WTC11 (cell line): ENCODE measurements around the gene C17orf50. TPM values are rescaled to one million over a fixed set of nuclear protein-coding genes. Genes with fewer than 3 reads are reported as not detected.

Experiments used
- ATAC-seq: fragments of 200-7000 bp; cut with Tn5 transposase; 2 replicates; pipeline ENCODE4 v1.10.0; 2021; ENCODE audit warnings: mild to moderate bottlenecking, moderate library complexity
- CTCF ChIA-PET: fragments of 300-600 bp; sonication (Branson Sonifier 250); formaldehyde crosslinking; loops from one replicate; lab custom pipeline; 2021; ENCODE audit warnings: antibody characterized with exemption; lab: Charles Lee
- POLR2A ChIA-PET: fragments of 350-600 bp; sonication (Branson Sonifier 250); formaldehyde crosslinking; loops from one replicate; lab custom pipeline; 2021; ENCODE audit warnings: antibody characterized with exemption; lab: Charles Lee
- DNase-seq: peaks from one replicate; pipeline ENCODE4 v3.0.0; 2021; ENCODE audit warnings: low spot score
- H3K27ac Mint-ChIP-seq: 2 replicates; pipeline ENCODE4 v1.8.0; 2021; ENCODE audit warnings: mixed read lengths
- H3K27me3 Mint-ChIP-seq: 2 replicates; pipeline ENCODE4 v1.8.0; 2021; ENCODE audit warnings: low read depth, mild to moderate bottlenecking, moderate library complexity, mixed read lengths
- H3K36me3 Mint-ChIP-seq: 2 replicates; pipeline ENCODE4 v1.8.0; 2021; ENCODE audit warnings: mixed read lengths
- H3K4me1 Mint-ChIP-seq: 2 replicates; pipeline ENCODE4 v1.8.0; 2022; ENCODE audit warnings: mixed read lengths
- H3K4me3 Mint-ChIP-seq: 2 replicates; pipeline ENCODE4 v1.8.0; 2021; ENCODE audit warnings: mild to moderate bottlenecking, moderate library complexity, mixed read lengths
- H3K9me3 Mint-ChIP-seq: 2 replicates; pipeline ENCODE4 v1.8.0; 2021; ENCODE audit warnings: mixed read lengths
- CTCF ChIP-seq: fragments of 200-600 bp; IDR thresholded peaks from 2 replicates; pipeline ENCODE4 v1.8.0; 2022; ENCODE audit warnings: antibody characterized with exemption
- ELF4 ChIP-seq: sonication (generic); formaldehyde crosslinking; IDR thresholded peaks from 2 replicates; pipeline ENCODE4 v1.8.1; 2022; ENCODE audit warnings: low read depth, mild to moderate bottlenecking, moderate library complexity, missing genetic modification reagents
- EMX1 ChIP-seq: fragments of 250-450 bp; sonication (Bioruptor Pico); IDR thresholded peaks from 2 replicates; pipeline ENCODE4 v1.8.0; 2021; ENCODE audit warnings: mild to moderate bottlenecking
- ETV6 ChIP-seq: sonication (generic); formaldehyde crosslinking; IDR thresholded peaks from 2 replicates; pipeline ENCODE4 v1.8.1; 2022; ENCODE audit warnings: mild to moderate bottlenecking, missing genetic modification reagents
- FOXK1 ChIP-seq: sonication (generic); formaldehyde crosslinking; IDR thresholded peaks from 2 replicates; pipeline ENCODE4 v1.8.0; 2022; ENCODE audit warnings: mild to moderate bottlenecking, moderate library complexity, missing genetic modification reagents
- FOXP1 ChIP-seq: sonication (generic); formaldehyde crosslinking; IDR thresholded peaks from 2 replicates; pipeline ENCODE4 v1.8.0; 2022; ENCODE audit warnings: missing genetic modification reagents, mild to moderate bottlenecking, moderate library complexity, borderline replicate concordance
- GABPB1 ChIP-seq: sonication (generic); formaldehyde crosslinking; IDR thresholded peaks from 2 replicates; pipeline ENCODE4 v1.8.1; 2023; ENCODE audit warnings: mild to moderate bottlenecking, missing genetic modification reagents
- HMGA2 ChIP-seq: fragments of 250-450 bp; sonication (Bioruptor Pico); IDR thresholded peaks from 2 replicates; pipeline ENCODE4 v1.4.0; 2021; ENCODE audit warnings: mild to moderate bottlenecking, moderate library complexity
- KAT7 ChIP-seq: sonication (generic); formaldehyde crosslinking; IDR thresholded peaks from 2 replicates; pipeline ENCODE4 v1.8.1; 2023; ENCODE audit warnings: missing genetic modification reagents, mild to moderate bottlenecking, borderline replicate concordance
- NR1H2 ChIP-seq: sonication (generic); formaldehyde crosslinking; IDR thresholded peaks from 2 replicates; pipeline ENCODE4 v1.9.0; 2021; ENCODE audit warnings: mild to moderate bottlenecking, moderate library complexity, missing genetic modification reagents
- PRRX2 ChIP-seq: fragments of 250-450 bp; sonication (Bioruptor Pico); IDR thresholded peaks from 2 replicates; pipeline ENCODE4 v1.8.0; 2021; ENCODE audit warnings: mild to moderate bottlenecking
- RELA ChIP-seq: sonication (generic); formaldehyde crosslinking; IDR thresholded peaks from 2 replicates; pipeline ENCODE4 v1.8.1; 2022; ENCODE audit warnings: missing genetic modification reagents, mild to moderate bottlenecking, borderline replicate concordance
- RORB ChIP-seq: fragments of 250-450 bp; sonication (Bioruptor Pico); IDR thresholded peaks from 2 replicates; pipeline ENCODE4 v1.9.0; 2021; ENCODE audit warnings: mild to moderate bottlenecking
- SMAD3 ChIP-seq: sonication (generic); formaldehyde crosslinking; IDR thresholded peaks from 2 replicates; pipeline ENCODE4 v1.8.0; 2022; ENCODE audit warnings: missing genetic modification reagents, mild to moderate bottlenecking, borderline replicate concordance
- TCF7 ChIP-seq: sonication (generic); formaldehyde crosslinking; IDR thresholded peaks from 2 replicates; pipeline ENCODE4 v1.8.0; 2022; ENCODE audit warnings: mild to moderate bottlenecking, low read depth, missing genetic modification reagents, moderate library complexity
- TP53 ChIP-seq: sonication (generic); formaldehyde crosslinking; IDR thresholded peaks from 2 replicates; pipeline ENCODE4 v1.8.1; 2023; ENCODE audit warnings: mild to moderate bottlenecking, missing genetic modification reagents
- ZNF219 ChIP-seq: sonication (generic); formaldehyde crosslinking; IDR thresholded peaks from 2 replicates; pipeline ENCODE4 v1.8.0; 2023; ENCODE audit warnings: missing genetic modification reagents, mild to moderate bottlenecking, borderline replicate concordance
- ZNF281 ChIP-seq: sonication (generic); formaldehyde crosslinking; IDR thresholded peaks from 2 replicates; pipeline ENCODE4 v1.8.0; 2023; ENCODE audit warnings: mild to moderate bottlenecking, missing genetic modification reagents
- ZNF512 ChIP-seq: sonication (generic); formaldehyde crosslinking; IDR thresholded peaks from 2 replicates; pipeline ENCODE4 v1.8.1; 2022; ENCODE audit warnings: missing genetic modification reagents, borderline replicate concordance
- total RNA-seq: library from RNA; stranded (reverse); gene quantifications from 3 replicates; pipeline ENCODE4 v1.2.3, GENCODE V29; 2021
- TF ChIP-seq, protein P1 (sequence below): sonication (generic); formaldehyde crosslinking; IDR thresholded peaks from 2 replicates; pipeline ENCODE4 v1.8.0; 2022; ENCODE audit warnings: mild to moderate bottlenecking, missing genetic modification reagents
- TF ChIP-seq, protein P2 (sequence below): sonication (generic); formaldehyde crosslinking; IDR thresholded peaks from 2 replicates; pipeline ENCODE4 v1.8.0; 2022; ENCODE audit warnings: mild to moderate bottlenecking, missing genetic modification reagents

Gene C17orf50
- total RNA-seq, 1 experiment from 2014 or later: 0.35 TPM

- CTCF ChIA-PET: interaction anchor here (1.9 to 3.9 kb wide), 3 partner anchors 11 to 129 kb away, joined by 16 to 17 read pairs (median 16); partner anchors contain the start of gene RASL10B
- Mint-ChIP-seq H3K9me3 (no peaks in the 10 kb centered on the region), H3K27ac (no peak overlapping the region), H3K4me3 (peak overlapping the region; percentile 70; the same call in 1 of the 2 replicates), H3K36me3 (peaks cover 8% of the 10 kb centered on the region; the same call in 1 of the 2 replicates), H3K4me1 (peaks cover 6% of the 10 kb centered on the region), H3K27me3 (peaks cover 51% of the 10 kb centered on the region)
- POLR2A ChIA-PET: no interaction called here
- no peak for DNase-seq
- no peak for TF ChIP-seq ZNF219 (CRISPR knock-in tag)
- no peak for TF ChIP-seq FOXK1 (CRISPR knock-in tag)
- no peak for TF ChIP-seq PRRX2 (CRISPR knock-in tag)
- no peak for TF ChIP-seq TCF7
- no peak for ATAC-seq
These were observed 18.2 kb upstream of the C17orf50 start for GRCh38 chr17:35742496-35742895.

- Mint-ChIP-seq H3K4me1 (peaks cover 6% of the 10 kb centered on the region), H3K27ac (no peak overlapping the region), H3K9me3 (no peaks in the 10 kb centered on the region)
- POLR2A ChIA-PET: no interaction called here
- CTCF ChIA-PET: interaction anchor here (0.7 to 3.9 kb wide), 5 partner anchors 11 to 147 kb away, joined by 3 to 22 read pairs (median 5); partner anchors contain the start of gene RASL10B
- no peak for DNase-seq
- no peak for ATAC-seq
- no peak for TF ChIP-seq GABPB1 (CRISPR knock-in tag)
- TF ChIP-seq CTCF: no peak
- no peak for TF ChIP-seq ELF4 (CRISPR knock-in tag)
- no peak for TF ChIP-seq ZNF219 (CRISPR knock-in tag)
- no peak for TF ChIP-seq ETV6 (CRISPR knock-in tag)
- TF ChIP-seq, protein P1, sequence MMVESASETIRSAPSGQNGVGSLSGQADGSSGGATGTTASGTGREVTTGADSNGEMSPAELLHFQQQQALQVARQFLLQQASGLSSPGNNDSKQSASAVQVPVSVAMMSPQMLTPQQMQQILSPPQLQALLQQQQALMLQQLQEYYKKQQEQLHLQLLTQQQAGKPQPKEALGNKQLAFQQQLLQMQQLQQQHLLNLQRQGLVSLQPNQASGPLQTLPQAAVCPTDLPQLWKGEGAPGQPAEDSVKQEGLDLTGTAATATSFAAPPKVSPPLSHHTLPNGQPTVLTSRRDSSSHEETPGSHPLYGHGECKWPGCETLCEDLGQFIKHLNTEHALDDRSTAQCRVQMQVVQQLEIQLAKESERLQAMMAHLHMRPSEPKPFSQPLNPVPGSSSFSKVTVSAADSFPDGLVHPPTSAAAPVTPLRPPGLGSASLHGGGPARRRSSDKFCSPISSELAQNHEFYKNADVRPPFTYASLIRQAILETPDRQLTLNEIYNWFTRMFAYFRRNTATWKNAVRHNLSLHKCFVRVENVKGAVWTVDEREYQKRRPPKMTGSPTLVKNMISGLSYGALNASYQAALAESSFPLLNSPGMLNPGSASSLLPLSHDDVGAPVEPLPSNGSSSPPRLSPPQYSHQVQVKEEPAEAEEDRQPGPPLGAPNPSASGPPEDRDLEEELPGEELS: no peak
- TF ChIP-seq ZNF281 (CRISPR knock-in tag): no peak
- TF ChIP-seq SMAD3 (CRISPR knock-in tag): no peak
- TF ChIP-seq, all 79 proteins: peak for 0
- Mint-ChIP-seq H3K4me3 (no peak overlapping the region), H3K27me3 (peaks cover 51% of the 10 kb centered on the region), H3K36me3 (peaks cover 8% of the 10 kb centered on the region; the same call in 1 of the 2 replicates)
These were observed 17.7 kb upstream of the C17orf50 start for GRCh38 chr17:35742896-35743477.

GRCh38 chr17:35743626-35744328 is 16.9 kb upstream of the C17orf50 start:
- ATAC-seq (peak; percentile 17), DNase-seq (peak; percentile 68)
- Mint-ChIP-seq H3K27ac (no peak overlapping the region), H3K4me1 (peaks cover 6% of the 10 kb centered on the region), H3K27me3 (peaks cover 56% of the 10 kb centered on the region), H3K36me3 (peaks cover 8% of the 10 kb centered on the region; the same call in 1 of the 2 replicates), H3K9me3 (no peaks in the 10 kb centered on the region), H3K4me3 (no peak overlapping the region)
- ChIA-PET POLR2A (interaction anchor here (0.6 to 1.2 kb wide), 2 partner anchors 11 to 79 kb away, joined by 3 read pairs; no protein-coding TSS in a partner anchor), CTCF (interaction anchor here (0.5 to 6.9 kb wide), 9 partner anchors 12 to 190 kb away, joined by 3 to 85 read pairs (median 3); partner anchors contain the start of gene RASL10B)
- TF ChIP-seq FOXK1 (CRISPR knock-in tag) (no peak), RELA (CRISPR knock-in tag) (no peak), KAT7 (CRISPR knock-in tag) (no peak), FOXP1 (CRISPR knock-in tag) (0 out of 2 replicates have a peak, but pooled peaks have one; percentile 28), EMX1 (CRISPR knock-in tag) (0 out of 2 replicates have a peak, but pooled peaks have one; percentile 43), GABPB1 (CRISPR knock-in tag) (no peak), PRRX2 (CRISPR knock-in tag) (peak; percentile 44; the same call in 1 of the 2 replicates), SMAD3 (CRISPR knock-in tag) (no peak), TP53 (CRISPR knock-in tag) (no peak), ZNF512 (no peak), RORB (CRISPR knock-in tag) (no peak), NR1H2 (CRISPR knock-in tag) (no peak), HMGA2 (CRISPR knock-in tag) (no peak)
- TF ChIP-seq, protein P2, sequence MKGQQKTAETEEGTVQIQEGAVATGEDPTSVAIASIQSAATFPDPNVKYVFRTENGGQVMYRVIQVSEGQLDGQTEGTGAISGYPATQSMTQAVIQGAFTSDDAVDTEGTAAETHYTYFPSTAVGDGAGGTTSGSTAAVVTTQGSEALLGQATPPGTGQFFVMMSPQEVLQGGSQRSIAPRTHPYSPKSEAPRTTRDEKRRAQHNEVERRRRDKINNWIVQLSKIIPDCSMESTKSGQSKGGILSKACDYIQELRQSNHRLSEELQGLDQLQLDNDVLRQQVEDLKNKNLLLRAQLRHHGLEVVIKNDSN (CRISPR knock-in tag): no peak
